Stimulated activated CD4-positive, alpha-beta T cell treated with anti-CD3 and anti-CD28 coated beads, TNF-alpha, amount 100 ng/mL, for 4 hours (primary cell): ENCODE results near the gene CCDC27.
"Not testable (repeated sequence)": the region's sequence is repeated elsewhere in the genome, so short reads cannot be mapped to it uniquely, and the experiment has no call there.

Experiments used
- DNase-seq, 3 experiments: peaks; one replicate each; pipeline ENCODE4 v3.0.0-alpha.2; 2020; ENCODE audit warnings: low read depth in 3 of 3

CCDC27 gene

DNA sequence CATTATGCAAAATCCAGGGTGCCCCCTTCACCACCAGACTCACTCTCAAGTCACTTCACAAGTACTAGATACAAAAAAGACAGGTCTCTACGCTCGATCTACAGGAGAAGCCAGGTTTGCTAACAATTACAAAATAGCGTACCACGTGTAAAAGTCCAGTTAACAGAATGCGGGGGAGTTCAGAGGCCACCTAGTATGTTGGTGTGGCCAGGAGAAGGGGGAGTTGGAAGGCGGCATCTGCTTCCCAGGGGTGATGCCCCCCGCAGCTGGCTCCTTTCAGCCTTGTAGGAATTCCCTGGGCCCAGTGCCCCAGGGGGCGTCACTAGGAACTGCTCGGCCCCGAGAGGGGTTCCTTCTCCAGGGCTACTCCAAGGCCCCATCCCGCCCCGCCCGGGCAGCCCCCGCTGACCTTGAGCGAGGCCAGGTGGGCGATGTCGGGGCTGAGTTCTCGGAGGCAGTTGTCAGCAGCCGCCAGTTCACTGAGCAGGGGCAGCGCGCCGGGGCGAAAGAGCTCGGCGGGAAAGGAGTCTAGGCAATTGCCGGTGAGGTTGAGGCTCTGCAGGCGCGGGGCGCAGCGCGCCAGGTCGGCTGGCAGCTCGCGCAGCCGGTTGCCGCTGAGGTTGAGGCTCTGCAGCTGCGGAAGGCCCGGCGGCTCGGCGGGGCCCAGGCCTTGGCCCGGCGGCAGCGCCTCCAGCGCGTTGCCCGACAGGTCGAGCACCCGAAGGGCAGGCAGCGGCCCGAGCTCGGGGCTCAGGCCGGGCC is 43.4 kb downstream of the CCDC27 start:
- DNase-seq, result no peak

- peak; percentile 81 to 91 (median 89) for DNase-seq
These were observed 44.2 kb downstream of the CCDC27 start, which contains the start of gene LRRC47 for GRCh38 chr1:3796215-3797061. TSS of gene LRRC47 (minus strand) at chr1:3796498. CDS start at chr1:3796476, 22 bp downstream.

GRCh38 chr1:3799976-3800685 is 47.9 kb downstream of the CCDC27 start:
- no peak for DNase-seq

DNA sequence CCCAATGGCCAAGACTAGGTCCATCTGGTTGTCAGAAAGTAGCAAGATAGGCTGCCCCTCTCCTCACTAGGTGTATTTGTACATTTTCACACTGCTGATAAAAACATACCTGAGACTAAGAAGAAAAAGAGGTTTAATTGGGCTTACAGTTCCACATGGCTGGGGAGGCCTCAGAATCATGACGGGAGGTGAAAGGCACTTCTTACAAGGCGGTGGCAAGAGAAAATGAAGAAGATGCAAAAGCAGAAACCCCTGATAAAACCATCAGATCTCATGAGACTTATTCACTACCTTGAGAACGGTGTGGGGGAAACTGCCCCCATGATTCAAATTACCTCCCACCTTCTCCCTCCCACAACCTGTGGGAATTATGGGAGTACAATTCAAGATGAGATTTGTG is 48.5 kb downstream of the CCDC27 start:
- DNase-seq, result not testable (repeated sequence)

DNA sequence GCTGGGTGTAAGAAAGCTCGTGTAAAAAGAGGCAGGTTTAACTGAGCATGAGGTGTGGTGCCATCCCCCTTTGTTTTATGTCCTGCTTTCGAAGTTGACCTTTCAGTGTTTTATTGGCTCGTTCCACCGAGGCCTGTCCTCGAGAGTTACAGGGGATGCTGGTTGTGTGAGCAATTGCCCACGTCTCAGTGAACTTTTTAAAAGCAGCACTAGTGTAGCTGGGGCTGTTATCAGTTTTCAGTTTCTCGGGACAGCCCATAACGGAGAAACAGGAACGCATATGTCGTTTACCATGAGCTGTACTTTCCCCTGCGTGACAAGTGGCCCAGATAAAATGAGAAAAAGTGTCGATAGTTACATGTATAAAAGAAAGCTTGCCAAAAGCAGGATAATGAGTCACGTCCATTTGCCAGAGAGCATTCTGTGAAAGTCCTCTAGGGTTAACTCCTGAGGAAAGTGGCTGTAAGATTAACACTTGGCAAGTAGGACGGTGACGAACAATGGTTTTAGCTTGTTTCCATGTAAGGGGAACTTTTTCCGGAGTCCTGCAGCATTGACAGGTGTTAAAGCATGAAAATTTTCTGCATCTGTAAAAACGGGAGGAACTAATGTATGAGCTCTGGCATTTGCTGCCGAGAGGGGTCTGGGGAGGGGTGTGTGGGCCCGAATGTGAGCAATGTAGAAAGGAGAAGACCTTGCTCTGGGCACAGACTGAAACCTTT is 51.8 kb downstream of the CCDC27 start:
- DNase-seq, result no peak

- not testable (repeated sequence) for DNase-seq
These were observed 52.3 kb downstream of the CCDC27 start for GRCh38 chr1:3804627-3804944.

GRCh38 chr1:3805038-3805437 is 52.8 kb downstream of the CCDC27 start:
- no peak for DNase-seq

- no peak for DNase-seq
These were observed 55.5 kb downstream of the CCDC27 start for GRCh38 chr1:3807769-3808168.

- DNase-seq, result no peak
These were observed 57.4 kb downstream of the CCDC27 start for GRCh38 chr1:3809680-3810079.

GRCh38 chr1:3810149-3810761 is 58.0 kb downstream of the CCDC27 start:
- not testable (repeated sequence) for DNase-seq

DNA sequence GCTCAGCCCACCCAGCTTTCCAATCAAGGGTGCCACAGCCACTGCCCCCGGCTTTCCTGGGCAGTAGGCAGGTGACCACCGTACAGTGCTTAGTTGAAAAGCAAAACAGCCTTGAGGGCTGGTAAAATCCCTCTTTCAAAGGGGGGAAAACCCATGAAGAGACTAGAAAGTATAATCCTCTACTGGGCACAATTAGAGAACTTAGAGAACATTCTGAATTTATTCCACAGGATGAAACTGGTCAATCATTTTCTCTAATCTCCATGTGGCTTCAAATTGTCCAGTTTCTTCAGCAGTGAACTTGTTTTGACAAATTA is 59.3 kb downstream of the CCDC27 start:
- no peak for DNase-seq

DNA sequence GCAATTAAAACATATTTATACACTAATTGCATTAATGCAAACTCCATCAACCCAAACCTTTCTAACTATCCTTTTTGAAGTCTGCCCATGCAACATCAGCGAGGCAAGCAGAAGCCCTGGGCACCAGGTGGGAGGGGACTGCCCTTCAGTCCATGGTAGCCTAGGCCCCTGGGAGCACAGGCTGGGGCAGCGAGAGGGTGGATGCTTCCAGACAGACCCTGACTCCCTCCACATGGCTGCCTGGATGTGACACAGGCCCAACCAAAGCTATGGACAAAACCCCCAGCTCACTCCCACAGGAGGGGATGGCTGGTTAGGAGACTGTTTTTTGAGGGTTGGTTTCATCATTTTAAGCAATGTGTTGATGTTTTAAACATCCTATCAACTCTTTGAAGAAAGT is 61.8 kb downstream of the CCDC27 start:
- DNase-seq, result no peak

DNA sequence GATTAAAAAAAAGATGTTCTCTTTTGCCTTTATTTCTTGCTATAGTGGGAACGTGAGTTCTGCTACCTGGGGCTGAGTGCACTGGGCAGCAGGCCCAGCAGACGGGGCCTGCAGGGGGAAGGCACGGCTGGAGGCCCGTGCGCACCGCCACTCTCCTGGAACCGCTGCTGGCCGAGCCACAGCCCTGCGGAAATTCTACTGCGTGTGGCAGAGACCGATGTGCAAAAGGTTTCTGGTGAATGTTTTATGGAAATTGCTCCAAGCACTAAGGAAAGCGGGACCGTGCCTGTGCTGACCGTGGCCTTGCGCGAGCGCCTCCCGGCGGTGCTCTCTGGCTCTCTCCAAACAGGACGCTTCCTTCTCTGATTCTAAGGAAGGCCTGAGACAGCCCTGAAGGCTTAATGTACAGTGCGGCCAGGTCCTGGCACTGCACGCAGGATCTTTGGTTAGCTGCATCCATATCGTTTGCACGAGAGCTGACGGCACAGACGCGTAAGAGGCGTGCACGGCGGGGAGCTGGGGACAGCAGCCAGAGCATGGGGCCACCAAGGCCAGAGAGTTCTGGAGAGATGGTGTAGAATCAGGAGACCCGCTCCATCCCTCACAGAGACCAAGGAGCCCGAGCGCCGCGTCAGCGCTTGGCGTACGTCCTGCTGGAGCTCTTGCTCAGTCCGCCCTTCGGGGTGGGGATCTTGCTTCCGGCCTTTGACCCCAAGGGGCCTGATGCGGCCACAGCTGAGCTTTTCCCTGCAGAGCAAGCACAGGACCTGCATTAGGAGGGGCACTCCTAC is 62.7 kb downstream of the CCDC27 start:
- no peak for DNase-seq

DNA sequence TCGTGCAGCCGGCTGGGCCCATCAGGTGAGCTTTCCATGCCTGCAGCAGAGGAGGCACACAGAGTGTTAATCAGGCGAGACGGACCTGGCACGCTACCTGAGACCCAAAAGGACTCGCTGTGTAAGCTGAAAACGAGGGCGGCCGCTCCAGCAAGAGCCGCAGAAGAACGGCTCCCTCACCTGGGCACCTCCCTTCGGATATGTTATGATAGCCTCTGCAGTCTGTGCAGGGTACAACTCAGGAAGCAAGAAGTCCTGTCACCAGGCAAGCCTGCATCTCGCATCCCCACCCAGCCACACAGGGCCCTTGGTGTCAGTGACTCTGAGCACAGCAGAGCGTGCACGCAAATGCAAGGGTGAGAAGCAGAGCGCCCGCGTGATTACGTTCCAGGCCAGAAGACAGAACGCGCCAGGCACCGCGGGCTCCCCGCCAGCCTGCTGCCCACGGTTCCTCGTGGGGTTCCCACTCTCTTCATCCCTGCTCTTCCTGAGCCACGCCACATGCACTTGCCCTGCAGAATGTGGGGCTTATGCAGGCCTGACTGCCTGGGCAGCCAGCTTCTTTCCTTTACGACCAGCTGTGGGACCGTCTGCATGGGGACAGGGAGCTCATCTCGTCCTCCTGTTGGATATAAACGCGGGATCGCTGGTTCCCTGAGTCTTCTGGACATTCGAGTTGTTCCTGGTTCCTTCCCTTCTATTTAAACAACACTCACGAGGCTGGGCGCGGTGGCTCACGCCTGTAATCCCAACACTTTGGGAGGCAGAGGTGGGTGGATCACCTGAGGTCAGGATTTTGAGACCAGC is 64.3 kb downstream of the CCDC27 start:
- DNase-seq, result no peak

DNA sequence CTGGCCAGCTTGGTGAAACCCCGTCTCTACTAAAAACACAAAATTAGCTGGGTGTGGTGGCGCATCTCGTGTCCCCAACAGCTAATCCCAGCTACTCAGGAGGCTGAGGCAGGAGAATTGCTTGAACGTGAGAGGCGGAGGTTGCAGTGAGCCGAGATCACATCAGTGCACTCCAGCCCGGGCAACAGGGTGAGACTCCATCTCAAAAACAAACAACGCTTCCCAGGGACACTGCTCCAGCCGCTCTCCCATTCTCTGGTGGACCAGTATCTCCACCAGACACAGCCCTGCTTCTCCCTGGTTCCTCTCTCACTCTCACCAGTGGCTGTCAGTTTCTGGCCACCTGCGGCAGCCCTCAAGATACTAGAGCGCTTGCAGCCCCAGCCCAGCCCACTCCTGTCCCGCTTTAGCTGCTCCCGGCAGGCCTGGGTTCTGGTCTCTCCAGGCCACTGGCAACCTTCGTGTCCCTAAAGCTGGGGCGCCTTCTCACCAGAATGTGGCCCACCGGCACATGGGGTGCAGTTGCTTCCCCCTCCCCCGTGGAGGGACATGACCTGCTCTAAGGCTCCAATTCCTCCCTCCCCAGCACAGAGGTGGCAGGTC is 65.0 kb downstream of the CCDC27 start:
- no peak for DNase-seq

GRCh38 chr1:3817821-3818597 is 65.8 kb downstream of the CCDC27 start:
- no peak for DNase-seq

DNA sequence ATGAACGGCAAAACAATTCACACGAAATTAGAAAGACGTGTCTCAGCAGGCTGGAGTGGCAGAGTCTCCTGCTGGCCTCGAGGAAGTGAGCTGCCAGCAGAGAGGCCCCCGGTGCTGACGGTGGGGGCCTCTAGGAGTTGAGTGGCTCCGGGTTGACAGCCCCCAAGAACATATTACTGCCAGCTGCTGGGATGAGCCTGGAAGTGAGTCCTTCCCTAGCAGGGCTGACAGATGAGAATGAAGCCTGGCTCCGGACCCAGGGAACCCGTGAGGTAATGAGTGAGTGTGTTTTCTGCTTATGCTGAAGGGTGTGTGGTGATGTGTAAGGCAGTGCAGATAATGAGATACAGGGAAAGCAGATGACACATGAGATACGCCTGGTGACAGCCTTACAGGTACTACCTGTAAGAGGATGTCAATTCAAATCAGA is 67.5 kb downstream of the CCDC27 start:
- no peak for DNase-seq

DNA sequence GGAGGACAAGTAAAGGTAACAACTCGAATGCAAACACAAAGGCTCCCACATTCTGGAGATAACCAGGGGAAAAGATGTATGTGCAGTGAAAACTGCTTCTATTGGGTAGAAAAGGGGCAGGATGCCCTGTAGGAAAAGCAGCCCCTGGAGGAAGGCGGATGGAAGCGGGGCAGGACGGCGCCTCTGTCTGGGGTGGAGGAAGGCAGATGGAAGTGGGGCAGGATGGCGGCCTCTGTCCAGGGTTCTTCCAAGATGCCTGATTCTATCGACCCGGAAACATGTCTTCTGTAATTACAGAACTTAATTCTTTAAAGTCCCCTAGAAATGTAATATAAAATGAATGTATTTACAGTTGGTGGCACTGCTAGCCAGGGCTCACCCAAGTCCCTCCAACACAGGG is 68.1 kb downstream of the CCDC27 start:
- DNase-seq, result no peak

DNA sequence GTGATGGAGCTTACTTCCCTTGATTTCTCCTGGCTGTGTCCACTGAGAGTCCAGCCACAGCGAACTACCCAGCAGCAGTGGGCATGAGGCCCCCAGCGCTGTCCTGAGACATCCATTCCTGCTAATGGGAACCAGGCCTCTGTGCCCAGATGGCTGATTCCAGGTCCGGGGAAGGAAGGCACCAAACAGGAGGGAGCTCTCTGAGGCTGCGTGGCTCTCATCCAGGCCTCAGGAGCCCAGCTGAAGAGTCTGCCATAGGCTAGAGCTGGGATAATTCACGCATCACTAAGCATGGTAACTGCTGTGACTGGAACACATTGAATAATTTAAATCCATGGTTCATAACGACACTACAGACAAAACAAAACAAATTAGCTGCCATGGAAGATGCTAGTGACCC is 68.8 kb downstream of the CCDC27 start:
- no peak for DNase-seq
